ENCODE data around the gene MORN3. TPM values are rescaled to one million over a fixed set of nuclear protein-coding genes. Genes with fewer than 3 reads are reported as not detected.
"Not testable (repeated sequence)": the region's sequence is repeated elsewhere in the genome, so short reads cannot be mapped to it uniquely, and the experiment has no call there.

Gene MORN3
- total and polyA plus RNA-seq, 2 experiments from 2014 or later = 0.58 TPM; not detected in 1

DNA sequence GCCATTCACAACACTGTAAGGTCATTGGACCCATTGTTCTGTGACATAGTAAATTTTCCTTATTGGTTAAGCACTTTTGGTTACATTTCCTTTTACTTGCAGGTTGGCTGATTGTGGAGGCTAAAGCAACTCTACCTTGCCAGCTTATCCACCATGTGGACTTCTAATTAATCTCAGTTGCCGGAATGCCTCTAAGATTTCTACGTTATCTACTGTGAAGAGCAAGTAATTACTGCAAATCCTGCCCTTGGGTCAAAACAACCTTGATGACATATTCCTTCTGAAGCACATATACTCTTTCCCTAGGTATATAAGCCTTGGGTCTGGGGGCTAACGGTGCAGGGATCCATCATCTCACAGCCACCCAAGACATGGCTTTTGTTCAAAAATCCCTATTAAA is 19.5 kb upstream of the MORN3 start:
- H3K36me3 ChIP-seq (ENCODE audit: low read depth) = no peaks in the 10 kb centered on the region
- WGBS, 2 experiments (ENCODE audit: low coverage in 1 of 2, low lambda C conversion rate in 2 of 2, missing lambda C conversion rate in 2 of 2) = 25 to 27% methylated on average over 3 of the region's 3 CpGs

DNA sequence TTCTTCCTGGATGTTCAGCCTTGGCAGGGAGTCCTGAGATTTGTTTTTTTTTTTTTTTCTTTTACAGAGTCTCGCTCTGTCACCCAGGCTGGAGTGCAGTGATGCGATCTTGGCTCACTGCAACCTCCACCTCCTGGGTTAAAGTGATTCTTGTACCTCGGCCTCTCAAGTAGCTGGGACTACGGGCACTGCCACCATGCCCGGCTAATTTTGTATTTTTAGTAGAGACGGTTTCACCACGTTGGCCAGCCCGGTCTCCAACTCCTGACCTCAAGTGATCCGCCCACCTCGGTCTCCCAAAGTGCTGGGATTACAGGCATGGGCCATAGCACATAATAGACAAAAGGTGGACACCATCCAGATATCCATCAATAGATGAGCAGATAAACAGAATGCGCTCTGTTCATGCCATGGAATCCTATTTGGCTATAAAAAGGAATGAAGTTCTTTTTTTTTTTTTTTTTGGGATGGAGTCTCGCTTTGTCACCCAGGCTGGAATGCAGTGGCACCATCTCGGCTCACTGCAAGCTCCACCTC is 10.3 kb upstream of the MORN3 start:
- not testable (repeated sequence) for H3K27ac ChIP-seq; H3K9me2 ChIP-seq (ENCODE audit: insufficient read depth)

More for the DNA sequence above, 19.5 kb upstream of the MORN3 start:
- Histone ChIP-seq H3K27me3 (replicated peaks; ENCODE audit: insufficient read depth) (no peaks in the 10 kb centered on the region), H3K4me3 (no peak overlapping the region), H3K4me2 (ENCODE audit: unreplicated experiment) (no peak overlapping the region), H3K9me2 (ENCODE audit: insufficient read depth) (no peaks in the 10 kb centered on the region), H3K9me3 (ENCODE audit: low read depth) (no peaks in the 10 kb centered on the region), H2AFZ (no peak overlapping the region), H3F3A (ENCODE audit: insufficient read depth) (no peaks in the 10 kb centered on the region), H3K4me1 (ENCODE audit: insufficient read depth) (peaks cover 13% of the 10 kb centered on the region; the same call in 1 of the 2 replicates), H3K9ac (no peak overlapping the region), H4K20me1 (ENCODE audit: insufficient read depth) (no peaks in the 10 kb centered on the region), H3K27ac (no peak overlapping the region), H3K79me2 (ENCODE audit: insufficient read depth) (no peaks in the 10 kb centered on the region)
- TF ChIP-seq EZH2phosphoT487 (IDR thresholded peaks at IDR 0.05; ENCODE audit: insufficient read depth, low read depth) (no peak), EZH2 (IDR thresholded peaks at IDR 0.05; ENCODE audit: insufficient read depth, poor library complexity, severe bottlenecking) (no peak)
- in situ Hi-C loops (cut with MboI) = no loop called here
- no peak for DNase-seq

GRCh38 chr12:121678716-121679300 is 9.4 kb upstream of the MORN3 start:
- TF ChIP-seq EZH2 (IDR thresholded peaks at IDR 0.05; ENCODE audit: insufficient read depth, poor library complexity, severe bottlenecking) = no peak
- TF ChIP-seq EZH2phosphoT487 (IDR thresholded peaks at IDR 0.05; ENCODE audit: insufficient read depth, low read depth) = no peak
- Histone ChIP-seq H3F3A (ENCODE audit: insufficient read depth) (no peaks in the 10 kb centered on the region), H3K4me1 (ENCODE audit: insufficient read depth) (no peaks in the 10 kb centered on the region; the same call in 1 of the 2 replicates), H3K79me2 (ENCODE audit: insufficient read depth) (no peaks in the 10 kb centered on the region), H3K27me3 (replicated peaks; ENCODE audit: insufficient read depth) (no peaks in the 10 kb centered on the region), H3K9me2 (ENCODE audit: insufficient read depth) (no peaks in the 10 kb centered on the region), H3K4me3 (no peak overlapping the region), H3K4me2 (ENCODE audit: unreplicated experiment) (no peak overlapping the region), H3K9me3 (ENCODE audit: low read depth) (no peaks in the 10 kb centered on the region), H2AFZ (no peak overlapping the region), H3K27ac (no peak overlapping the region), H3K9ac (no peak overlapping the region), H4K20me1 (ENCODE audit: insufficient read depth) (no peaks in the 10 kb centered on the region), H3K36me3 (ENCODE audit: low read depth) (no peaks in the 10 kb centered on the region)
- in situ Hi-C loops (cut with MboI) = loop anchor here (10.0 kb wide), 3 partner anchors 124 to 344 kb away; no protein-coding TSS in a partner anchor
- no peak for DNase-seq
- WGBS, 2 experiments (ENCODE audit: low coverage in 1 of 2, low lambda C conversion rate in 2 of 2, missing lambda C conversion rate in 2 of 2) = 54 to 56% methylated on average over 9 of the region's 9 CpGs

More for the DNA sequence above, 10.3 kb upstream of the MORN3 start:
- not testable (repeated sequence) for H3K36me3 ChIP-seq (ENCODE audit: low read depth); H3K4me3 ChIP-seq; H4K20me1 ChIP-seq (ENCODE audit: insufficient read depth); H3K4me2 ChIP-seq (ENCODE audit: unreplicated experiment); H3F3A ChIP-seq (ENCODE audit: insufficient read depth); H3K9ac ChIP-seq; DNase-seq; H3K27me3 ChIP-seq (replicated peaks; ENCODE audit: insufficient read depth); H3K79me2 ChIP-seq (ENCODE audit: insufficient read depth); H3K9me3 ChIP-seq (ENCODE audit: low read depth); H2AFZ ChIP-seq; H3K4me1 ChIP-seq (ENCODE audit: insufficient read depth)
- in situ Hi-C loops (cut with MboI) = loop anchor here (10.0 kb wide), 3 partner anchors 125 to 345 kb away; no protein-coding TSS in a partner anchor
- WGBS, 2 experiments (ENCODE audit: low coverage in 1 of 2, low lambda C conversion rate in 2 of 2, missing lambda C conversion rate in 2 of 2) = 50% methylated on average over 13 of the region's 13 CpGs

DNA sequence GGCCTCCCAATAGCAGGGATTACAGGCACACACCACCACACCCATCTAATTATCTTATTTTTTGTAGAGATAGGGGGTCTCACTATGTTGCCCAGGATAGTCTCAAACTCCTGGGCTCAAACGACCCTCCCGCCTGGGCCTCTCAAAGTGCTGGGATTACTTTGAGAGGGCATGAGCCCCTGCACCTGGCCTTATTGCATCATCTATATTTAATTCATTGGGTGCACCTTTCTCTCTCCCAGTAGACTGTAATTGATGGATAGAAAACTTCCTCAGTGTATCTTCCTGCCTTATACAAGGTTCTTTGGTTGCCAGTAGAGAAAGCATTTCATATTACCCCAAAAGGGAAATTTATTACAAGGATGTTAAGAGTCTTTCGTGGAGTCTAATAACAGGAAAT is 8.9 kb upstream of the MORN3 start:
- no peaks in the 10 kb centered on the region for H3K79me2 ChIP-seq (ENCODE audit: insufficient read depth)
- in situ Hi-C loops (cut with MboI) = loop anchor here (10.0 kb wide), 3 partner anchors 124 to 344 kb away; no protein-coding TSS in a partner anchor
- H3K9me3 ChIP-seq (ENCODE audit: low read depth) = no peaks in the 10 kb centered on the region
- no peak overlapping the region for H2AFZ ChIP-seq
- no peaks in the 10 kb centered on the region; the same call in 1 of the 2 replicates for H3K4me1 ChIP-seq (ENCODE audit: insufficient read depth)
- H3K9me2 ChIP-seq (ENCODE audit: insufficient read depth) = no peaks in the 10 kb centered on the region
- H3K27ac ChIP-seq = no peak overlapping the region
- H3K4me2 ChIP-seq (ENCODE audit: unreplicated experiment) = no peak overlapping the region
- DNase-seq = no peak
- H3K36me3 ChIP-seq (ENCODE audit: low read depth) = no peaks in the 10 kb centered on the region
- no peak overlapping the region for H3K9ac ChIP-seq
- TF ChIP-seq EZH2phosphoT487 (IDR thresholded peaks at IDR 0.05; ENCODE audit: insufficient read depth, low read depth) = no peak
- no peak for TF ChIP-seq EZH2 (IDR thresholded peaks at IDR 0.05; ENCODE audit: insufficient read depth, poor library complexity, severe bottlenecking)
- H3F3A ChIP-seq (ENCODE audit: insufficient read depth) = no peaks in the 10 kb centered on the region
- H3K27me3 ChIP-seq (replicated peaks; ENCODE audit: insufficient read depth) = no peaks in the 10 kb centered on the region
- WGBS, 2 experiments (ENCODE audit: low coverage in 1 of 2, low lambda C conversion rate in 2 of 2, missing lambda C conversion rate in 2 of 2) = 95 to 98% methylated on average over 3 of the region's 3 CpGs
- H3K4me3 ChIP-seq = no peak overlapping the region
- no peaks in the 10 kb centered on the region for H4K20me1 ChIP-seq (ENCODE audit: insufficient read depth)

All from GM23248 (cell line).